ENCODE measurements around the gene MT1G.
"Not testable (repeated sequence)": the region's sequence is repeated elsewhere in the genome, so short reads cannot be mapped to it uniquely, and the experiment has no call there.

The MT1G gene

DNA sequence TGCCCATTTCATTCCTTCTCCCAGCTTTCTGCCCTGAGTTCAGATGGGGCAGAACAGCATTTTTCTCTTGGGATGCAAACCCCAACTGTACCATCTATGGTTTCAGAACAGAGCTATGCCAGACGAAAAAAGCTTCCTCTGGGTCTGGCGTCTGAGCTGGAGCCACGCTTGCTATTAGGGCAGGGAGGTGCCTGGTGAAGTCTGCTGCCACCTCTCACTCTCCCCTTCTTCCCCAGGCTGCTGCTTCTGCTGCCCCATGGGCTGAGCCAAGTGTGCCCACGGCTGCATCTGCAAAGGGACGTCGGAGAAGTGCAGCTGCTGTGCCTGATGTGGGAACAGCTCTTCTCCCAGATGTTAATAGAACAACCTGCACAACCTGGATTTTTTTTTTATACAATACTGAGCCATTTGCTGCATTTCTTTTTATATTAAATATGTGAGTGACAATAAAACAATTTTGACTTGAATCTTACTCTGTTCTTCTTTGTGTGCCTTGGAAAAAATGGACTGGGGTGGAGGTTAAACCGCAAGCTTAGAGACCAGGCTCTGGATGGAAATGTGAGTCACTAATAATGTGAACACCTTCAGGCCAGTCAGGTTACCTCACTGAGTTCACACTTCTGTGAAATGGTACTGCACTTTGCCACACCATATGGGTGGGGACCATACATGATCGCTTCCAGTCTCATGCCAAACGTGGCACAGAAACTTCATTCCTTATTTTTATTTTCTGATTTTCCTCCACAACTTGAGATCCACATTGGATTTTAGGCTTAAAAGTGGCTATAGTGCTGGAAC is 31.1 kb downstream of the MT1G start:
- DNase-seq (ENCODE audit: low spot score): no peak

DNA sequence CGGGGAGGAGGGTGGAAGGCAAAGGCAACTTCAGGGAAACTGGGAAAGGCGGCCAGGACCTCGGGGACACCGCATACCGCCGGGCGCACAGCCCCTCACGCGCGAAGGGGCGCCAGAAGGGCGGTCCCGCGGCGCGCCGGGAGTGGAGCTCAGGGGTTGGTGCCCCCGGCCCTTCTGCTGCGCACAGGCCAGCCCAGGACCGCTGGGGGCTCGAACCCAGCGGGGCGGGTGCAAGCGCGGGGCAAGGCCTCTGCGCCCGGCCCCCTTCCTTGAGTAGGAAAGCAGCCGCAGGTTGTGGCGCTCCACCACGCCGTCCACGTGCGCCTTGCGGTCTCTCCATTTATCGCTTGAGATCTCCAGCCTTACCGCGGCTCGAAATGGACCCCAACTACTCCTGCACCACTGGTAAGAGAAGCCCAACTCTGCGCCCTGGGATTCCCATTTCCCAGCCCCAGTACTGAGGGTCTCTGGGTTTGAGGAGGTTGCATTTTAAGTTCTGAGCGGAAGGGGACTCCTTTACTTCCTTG is 32.4 kb downstream of the MT1G start:
- no peak for DNase-seq (ENCODE audit: low spot score)

DNA sequence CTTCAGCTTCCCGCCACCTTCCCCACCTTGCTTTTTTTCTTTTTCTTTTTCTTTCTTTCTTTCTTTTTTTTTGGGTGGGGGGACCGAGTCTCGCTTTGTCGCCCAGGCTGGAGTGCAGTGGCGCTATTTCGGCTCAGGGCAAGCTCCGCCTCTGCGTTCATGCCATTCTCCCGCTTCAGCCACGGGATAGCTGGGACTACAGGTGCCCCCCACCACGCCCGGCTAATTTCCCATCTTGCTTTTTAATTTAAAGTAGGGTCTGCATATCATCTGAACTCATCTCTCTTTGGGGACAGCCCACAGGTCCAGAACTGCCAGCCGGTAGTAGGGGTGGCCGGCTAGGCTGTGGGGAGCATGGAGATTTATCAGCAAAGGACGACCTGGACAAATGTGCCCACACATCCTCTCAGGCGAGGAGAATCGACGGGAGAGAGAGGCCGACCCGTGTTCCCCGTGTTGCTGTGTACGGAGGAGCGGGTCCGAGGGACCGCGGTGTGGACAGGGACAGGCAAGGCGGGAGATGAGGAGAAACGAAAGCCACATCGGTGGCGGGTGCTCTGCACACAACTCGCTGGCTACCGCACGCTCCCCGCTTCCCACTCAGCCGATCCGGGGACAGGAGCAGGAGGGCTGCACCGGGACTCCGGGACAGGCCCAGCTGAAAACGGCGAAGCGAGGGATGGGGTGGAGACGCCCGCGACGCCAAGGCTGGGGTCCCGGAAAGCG is 33.0 kb downstream of the MT1G start:
- no peak for DNase-seq (ENCODE audit: low spot score)

DNA sequence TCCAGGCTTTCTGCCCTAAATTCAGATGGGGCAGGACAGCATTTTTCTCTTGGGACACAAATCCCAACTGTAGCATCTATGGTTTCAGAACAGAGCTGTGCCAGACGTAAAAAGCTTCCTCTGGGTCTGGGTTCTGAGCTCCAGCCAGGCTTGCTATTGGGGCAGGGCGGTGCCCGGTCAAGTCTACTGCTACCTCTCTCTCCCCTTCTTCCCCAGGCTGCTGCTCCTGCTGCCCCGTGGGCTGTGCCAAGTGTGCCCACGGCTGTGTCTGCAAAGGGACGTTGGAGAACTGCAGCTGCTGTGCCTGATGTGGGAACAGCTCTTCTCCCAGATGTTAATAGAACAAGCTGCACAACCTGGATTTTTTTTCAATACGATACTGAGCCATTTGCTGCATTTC is 34.3 kb downstream of the MT1G start:
- no peak for DNase-seq (ENCODE audit: low spot score)

DNA sequence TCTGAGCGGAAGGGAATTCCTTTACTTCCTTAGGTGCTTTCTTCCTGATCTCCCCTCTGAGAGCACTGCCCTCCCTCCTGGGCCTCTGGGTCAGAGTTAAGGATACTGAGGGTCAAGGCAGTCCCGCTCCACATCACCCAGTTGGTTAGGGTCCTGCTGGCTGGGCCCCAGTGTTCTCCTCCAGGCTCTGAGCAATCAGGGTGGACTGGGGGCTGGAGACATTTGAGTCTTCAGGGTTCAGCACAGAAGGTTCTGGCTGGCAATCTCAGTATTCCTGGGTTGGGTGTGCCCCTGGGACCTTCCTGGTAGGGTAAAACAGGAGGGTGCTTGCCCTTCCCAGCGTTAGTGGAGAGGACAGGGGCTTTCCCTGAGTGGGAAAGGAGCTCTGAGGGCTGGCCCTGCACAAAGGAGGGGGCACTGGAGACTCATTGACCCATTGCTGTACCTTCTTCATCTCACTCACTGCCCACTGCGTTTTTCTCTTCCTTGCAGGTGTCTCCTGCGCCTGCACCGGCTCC is 35.0 kb downstream of the MT1G start:
- DNase-seq (ENCODE audit: low spot score): no peak

DNA sequence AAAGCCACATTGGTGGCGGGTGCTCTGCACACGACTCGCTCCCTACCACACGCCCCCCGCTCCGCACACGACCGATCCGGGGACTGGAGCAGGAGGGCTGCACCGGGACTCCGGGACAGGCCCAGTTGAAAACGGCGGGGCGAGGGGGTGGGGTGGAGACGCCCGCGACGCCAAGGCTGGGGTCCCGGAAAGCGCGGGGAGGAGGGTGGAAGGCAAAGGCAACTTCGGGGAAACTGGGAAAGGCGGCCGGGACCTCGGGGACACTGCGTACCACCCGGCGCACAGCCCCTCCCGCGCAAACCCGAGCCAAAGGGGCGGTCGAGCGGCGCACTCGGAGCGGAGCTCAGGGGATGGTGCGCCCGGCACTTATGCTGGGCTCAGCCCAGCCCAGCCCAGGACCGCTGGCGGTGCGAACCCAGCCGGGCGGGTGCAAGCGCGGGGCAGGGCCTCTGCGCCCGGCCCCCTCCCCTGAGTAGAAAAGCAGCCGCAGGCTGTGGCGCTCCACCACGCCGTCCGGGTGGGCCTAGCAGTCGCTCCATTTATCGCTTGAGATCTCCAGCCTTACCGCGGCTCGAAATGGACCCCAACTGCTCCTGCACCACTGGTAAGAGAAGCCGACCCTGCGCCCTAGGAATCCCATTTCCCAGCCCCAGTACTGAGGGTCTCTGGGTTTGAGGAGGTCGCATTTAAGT is 35.6 kb downstream of the MT1G start, which contains the start of gene MT1M:
Gene MT1M (plus strand): TSS at position 504 of the 692 bp plus-strand sequence. CDS start 73 bp downstream, at position 577.
- DNase-seq (ENCODE audit: low spot score): no peak

DNA sequence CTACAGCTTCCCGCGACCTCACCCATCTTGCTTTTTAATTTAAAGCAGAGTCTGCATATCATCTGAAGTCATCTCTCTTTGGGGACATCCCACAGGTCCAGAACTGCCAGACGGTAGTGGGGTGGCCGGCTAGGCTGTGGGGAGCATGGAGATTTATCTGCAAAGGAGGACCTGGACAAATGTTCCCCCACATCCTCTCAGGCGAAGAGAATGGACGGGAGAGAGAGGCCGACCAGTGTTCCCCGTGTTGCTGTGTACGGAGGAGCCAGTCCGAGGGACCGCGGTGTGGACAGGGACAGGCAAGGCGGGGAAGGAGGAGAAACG is 36.1 kb downstream of the MT1G start:
- DNase-seq (ENCODE audit: low spot score): no peak

DNA sequence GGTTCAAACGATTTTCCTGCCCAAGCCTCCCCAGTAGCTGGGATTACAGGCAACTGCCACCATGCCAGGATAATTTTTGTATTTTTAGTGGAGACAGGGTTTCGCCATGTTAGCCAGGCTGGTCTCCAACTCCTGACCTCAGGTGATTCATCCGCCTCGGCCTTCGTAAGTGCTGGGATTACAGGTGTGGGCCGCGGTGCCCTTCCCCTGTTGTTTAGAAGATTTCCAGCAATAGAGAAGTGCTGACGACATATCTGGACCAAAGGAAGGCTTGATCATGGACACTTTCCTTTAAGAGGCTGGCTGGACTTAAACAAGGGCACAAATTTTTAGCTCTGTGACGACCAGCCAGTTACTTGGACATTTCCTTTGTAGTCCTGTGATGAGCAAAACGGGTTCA is 36.7 kb downstream of the MT1G start:
- DNase-seq (ENCODE audit: low spot score): no peak

DNA sequence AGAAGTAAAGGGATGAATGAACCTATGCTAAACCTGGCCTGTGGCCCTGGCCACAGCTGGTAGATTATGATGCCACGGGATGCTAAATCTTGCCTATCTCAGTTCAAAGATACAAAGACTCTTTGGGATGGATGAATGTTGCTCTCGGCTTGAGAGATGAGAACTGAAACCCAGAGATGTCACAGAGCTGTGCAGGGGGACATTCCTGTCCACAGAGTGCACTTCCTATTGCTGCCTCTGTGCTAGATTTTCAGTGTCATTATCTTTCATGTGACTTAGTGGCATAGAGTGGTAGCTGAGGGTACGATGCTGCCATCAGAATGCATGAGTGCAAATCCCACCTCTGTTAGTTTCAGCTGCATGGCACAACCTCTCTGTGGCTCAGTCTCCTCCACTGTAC is 37.7 kb downstream of the MT1G start:
- peak; percentile 48 for DNase-seq (ENCODE audit: low spot score)

DNA sequence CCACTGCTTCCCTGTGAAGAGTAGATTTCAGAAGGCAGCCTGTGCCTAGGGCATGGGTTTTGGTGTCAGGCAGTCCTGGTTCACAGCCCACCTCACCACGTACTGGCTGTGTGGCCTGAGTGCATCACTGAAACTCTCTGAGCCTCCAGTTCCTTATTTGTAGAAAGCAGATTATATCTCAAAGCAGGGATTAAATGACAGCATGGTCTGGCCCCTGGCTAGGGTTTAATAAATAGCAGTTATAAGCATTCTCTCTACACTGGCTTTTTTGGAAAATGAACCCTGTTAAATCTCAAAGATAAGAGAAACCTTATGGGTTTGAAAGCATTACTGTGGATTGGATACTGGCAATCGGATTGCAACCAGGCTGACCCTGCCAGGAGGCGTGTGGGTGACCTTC is 38.3 kb downstream of the MT1G start:
- no peak for DNase-seq (ENCODE audit: low spot score)

DNA sequence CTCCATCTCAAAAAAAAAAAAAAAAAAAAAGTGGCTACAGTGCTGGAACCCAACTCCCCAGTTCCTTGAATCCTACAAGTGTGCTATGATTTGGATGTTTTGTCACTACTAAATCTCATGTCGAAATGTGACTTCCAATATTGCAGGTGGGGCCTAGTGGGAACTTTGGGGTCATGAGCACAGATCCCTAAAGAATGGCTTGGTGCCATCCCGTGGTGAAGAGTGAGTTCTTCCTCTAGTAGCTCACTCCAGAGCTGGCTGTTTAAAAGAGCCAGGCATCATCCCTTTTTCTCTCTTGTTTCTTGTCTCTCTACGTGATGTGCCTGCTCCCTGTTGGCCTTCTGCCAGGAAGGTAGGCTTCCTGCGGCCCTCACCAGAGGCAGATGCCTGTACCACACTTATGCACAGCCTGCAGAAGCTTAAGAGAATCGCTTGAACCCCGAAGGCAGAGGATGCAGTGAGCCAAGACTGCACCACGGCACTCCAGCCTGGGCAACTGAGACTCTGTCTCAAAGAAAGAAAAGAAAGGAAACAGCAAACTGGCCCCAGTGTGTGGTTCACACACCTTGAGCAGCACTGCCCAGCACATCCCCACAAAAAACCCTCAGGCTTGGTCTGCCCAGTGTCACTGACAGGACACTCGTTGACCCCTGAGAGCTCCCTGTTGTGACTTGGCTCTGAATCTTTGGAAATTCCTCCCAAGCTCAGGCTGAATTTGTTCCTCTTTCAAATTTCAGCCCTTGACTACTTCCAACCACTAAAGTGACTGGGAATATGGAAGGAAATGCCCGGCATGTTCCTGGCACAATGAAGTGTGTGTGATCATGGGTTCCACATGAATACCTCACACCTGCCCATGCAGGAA is 39.1 kb downstream of the MT1G start:
- no peak for DNase-seq (ENCODE audit: low spot score)

DNA sequence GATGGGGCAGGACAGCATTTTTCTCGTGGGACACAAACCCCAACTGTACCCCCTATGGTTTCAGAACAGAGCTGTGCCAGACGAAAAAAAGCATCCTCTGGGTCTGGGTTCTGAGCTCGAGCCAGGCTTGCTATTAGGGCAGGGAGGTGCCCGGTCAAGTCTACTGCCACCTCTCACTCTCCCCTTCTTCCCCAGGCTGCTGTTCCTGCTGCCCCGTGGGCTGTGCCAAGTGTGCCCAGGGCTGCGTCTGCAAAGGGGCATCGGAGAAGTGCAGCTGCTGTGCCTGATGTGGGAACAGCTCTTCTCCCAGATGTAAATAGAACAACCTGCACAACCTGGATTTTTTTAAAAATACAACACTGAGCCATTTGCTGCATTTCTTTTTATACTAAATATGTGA is 41.2 kb downstream of the MT1G start:
- no peak for DNase-seq (ENCODE audit: low spot score)

DNA sequence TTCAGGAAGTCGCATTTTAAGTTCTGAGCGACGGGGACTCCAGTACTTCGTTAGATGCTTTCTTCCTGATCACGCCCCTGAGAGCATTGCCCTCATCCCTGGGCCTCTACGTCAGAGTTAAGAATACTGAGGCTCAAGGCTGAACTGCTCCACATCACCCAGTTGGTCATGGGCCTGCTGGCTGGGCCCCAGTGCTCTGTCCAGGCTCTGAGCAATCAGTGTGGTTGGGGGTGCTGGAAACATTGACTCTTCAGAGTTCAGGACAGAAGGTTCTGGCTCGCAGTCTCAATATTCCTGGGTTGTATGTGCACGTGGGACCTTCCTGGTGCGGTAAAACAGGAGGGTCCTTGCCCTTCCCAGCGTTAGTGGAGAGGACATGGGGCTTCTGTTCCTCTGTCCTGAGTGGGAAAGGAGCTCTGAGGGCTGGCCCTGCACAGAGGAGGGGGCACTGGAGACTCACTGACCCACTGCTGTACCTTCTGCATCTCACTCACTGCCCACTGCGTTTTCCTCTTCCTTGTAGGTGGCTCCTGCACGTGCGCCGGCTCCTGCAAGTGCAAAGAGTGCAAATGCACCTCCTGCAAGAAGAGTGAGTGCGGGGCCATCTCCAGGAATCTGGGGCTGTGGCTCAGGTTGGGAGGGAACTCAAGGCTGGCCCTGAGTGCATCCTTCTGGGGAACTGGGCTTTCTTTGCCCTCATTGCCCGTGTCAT is 41.8 kb downstream of the MT1G start:
- no peak for DNase-seq (ENCODE audit: low spot score)

DNA sequence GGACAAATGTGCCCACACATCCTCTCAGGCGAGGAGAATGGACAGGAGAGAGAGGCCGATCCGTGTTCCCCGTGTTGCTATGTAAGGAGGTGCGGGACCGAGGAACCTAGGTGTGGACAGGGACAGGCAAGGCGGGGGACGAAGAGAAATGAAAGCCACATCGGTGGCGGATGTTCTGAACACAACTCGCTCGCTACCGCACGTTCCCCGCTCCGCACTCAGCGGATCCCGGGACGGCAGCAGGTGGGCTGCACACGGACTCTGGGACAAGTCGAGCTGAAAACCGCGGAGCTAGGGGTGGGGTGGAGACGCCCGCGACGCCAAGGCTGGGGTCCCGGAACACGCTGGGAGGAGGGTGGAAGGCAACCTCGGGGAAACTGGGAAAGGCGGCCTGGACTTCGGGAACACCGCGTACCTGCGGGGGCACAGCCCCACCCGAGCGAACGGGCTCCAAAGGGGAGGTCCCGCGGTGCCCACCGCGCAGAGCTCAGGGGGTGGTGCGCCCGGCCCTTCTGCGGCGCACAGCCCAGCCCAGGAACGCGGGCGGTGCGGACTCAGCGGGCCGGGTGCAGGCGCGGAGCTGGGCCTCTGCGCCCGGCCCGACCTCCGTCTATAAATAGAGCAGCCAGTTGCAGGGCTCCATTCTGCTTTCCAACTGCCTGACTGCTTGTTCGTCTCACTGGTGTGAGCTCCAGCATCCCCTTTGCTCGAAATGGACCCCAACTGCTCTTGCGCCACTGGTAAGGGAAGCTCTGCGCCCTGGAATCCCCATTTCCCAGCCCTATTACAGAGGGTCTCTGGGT is 42.5 kb downstream of the MT1G start, which contains the start of gene MT1E:
Gene MT1E (plus strand): TSS at position 642 of the 803 bp plus-strand sequence. CDS start 71 bp downstream, at position 713.
- DNase-seq (ENCODE audit: low spot score): no peak

DNA sequence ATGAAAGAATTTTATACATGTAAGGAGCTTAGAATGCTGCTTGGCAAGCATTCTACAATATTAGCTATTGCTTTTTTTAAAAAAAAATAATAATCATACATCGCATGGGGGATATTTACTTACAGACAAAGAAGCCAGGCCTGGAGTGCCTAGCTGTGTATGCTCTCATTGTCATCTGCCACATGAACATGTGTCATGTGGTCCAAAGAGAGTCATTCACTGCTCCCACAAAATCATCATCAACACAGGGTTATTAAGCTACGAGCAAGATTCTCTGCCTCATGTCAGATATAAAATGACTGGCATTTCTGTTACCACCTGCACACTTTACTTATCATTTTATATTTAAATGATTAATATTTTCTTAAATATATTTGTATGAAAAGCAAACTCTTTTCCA is 44.2 kb downstream of the MT1G start:
- no peak for DNase-seq (ENCODE audit: low spot score)

DNA sequence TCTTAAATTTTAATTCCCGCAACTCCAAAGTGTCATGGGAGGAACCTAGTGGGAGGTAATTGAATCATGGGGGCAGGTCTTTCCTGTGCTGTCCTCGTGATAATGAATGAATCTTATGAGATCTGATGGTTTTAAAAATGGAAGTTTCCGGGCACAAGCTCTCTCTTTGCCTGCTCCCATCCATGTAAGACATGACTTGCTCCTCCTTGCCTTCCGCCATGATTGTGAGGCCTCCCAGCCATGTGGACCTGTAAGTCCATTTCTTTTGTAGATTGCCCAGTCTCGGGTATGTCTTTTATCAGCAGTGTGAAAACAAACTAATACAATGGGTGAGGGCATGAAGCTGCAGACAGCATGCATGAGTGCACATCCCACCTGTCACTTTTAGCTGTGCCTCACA is 44.7 kb downstream of the MT1G start:
- DNase-seq (ENCODE audit: low spot score): not testable (repeated sequence)

DNA sequence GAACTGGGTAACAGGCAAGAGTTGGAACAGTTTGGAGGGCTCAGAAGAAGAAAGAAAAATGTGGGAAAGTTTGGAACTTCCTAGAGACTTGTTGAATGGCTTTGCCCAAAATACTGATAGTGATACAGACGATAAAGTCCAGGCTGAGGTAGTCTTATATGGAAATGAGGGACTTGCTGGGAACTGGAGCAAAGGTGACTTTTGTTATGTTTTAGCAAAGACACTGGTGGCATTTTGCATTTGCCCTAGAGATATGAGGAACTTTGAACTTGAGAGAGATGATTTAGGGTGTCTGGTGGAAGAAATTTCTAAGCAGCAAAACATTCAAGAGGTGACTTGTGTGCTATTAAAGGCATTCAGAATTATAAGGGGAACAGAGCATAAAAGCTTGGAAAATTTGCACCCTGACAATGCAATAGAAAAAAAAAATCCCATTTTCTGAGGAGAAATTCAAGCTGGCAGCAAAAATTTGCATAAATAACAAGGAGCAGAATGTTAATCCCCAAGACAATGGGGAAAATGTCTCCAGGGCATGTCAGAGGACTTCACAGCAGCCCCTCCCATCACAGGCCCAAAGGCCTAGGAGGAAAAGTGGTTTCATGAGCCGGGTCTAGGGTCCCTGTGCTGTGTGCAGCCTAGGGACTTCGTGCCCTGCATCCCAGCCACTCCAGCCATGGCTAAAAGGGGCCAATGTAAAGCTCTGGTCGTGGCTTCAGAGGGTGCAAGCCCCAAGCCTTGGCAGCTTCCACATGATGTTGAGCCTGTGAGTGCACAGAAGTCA is 46.0 kb downstream of the MT1G start:
- not testable (repeated sequence) for DNase-seq (ENCODE audit: low spot score)

DNA sequence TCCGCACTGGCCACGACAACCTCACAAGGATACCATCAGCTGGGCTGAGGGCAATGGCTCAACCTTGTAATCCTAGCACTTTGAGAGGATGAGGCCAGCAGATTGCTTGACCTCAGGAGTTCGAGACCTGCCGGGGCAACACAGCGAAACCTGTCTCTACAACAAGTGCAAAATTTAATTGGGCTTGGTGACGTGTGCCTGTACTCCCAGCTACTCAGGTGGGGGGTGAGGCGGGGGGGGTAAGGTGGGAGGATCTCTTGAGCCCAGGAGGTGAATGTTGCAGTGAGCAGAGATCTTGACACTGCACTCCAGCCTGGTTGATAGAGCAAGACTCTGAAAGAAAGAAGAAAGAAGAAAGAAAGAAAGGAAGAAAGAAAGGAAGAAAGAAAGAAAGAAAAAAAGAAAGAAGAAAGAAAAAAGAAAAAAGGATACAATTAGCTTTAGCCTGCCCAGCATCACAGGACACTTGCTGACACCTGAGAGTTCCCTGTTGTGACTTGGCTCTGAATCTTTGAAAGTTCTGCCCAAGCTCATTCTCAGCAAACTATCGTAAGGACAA is 47.4 kb downstream of the MT1G start:
- DNase-seq (ENCODE audit: low spot score): no peak

DNA sequence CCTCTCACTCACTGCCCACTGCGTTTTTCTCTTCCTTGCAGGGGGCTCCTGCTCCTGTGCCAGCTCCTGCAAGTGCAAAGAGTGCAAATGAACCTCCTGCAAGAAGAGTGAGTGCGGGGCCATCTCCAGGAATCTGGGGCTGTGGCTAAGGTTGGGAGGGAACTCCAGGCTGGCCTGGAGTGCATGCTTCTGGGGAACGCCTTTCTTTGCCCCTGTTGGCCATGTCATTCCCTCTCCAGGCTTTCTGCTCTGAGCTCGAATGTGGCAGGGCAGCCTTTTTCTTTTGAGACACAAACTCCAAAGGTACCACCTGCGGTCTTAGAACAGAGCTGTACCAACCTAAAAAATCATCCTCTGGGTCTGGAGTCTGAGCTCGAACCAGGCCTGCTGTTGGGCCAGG is 49.7 kb downstream of the MT1G start:
- no peak for DNase-seq (ENCODE audit: low spot score)
